CD4-positive, alpha-beta T cell treated with Interleukin-2 at 100 ng/mL for 4 hours (primary cell): ENCODE results near the gene LHX6.
A peak's percentile ranks its signal among the peaks of the same experiment; 100 is the strongest.

Experiments
- DNase-seq: peaks from one replicate; pipeline ENCODE4 v3.0.0-alpha.2; 2020; ENCODE audit warnings: low spot score

LHX6 gene

GRCh38 chr9:122190597-122191381, 38.0 kb downstream of the LHX6 start:
- DNase-seq, result no peak

GRCh38 chr9:122188369-122188768, 40.4 kb downstream of the LHX6 start:
- no peak for DNase-seq

GRCh38 chr9:122186777-122187470, 41.8 kb downstream of the LHX6 start:
- no peak for DNase-seq

GRCh38 chr9:122186301-122186700, 42.5 kb downstream of the LHX6 start:
- DNase-seq, result no peak

GRCh38 chr9:122184551-122184950, 44.2 kb downstream of the LHX6 start:
- no peak for DNase-seq

GRCh38 chr9:122183501-122183900, 45.3 kb downstream of the LHX6 start:
- no peak for DNase-seq

GRCh38 chr9:122180633-122181032, 48.1 kb downstream of the LHX6 start:
- DNase-seq, result no peak

- DNase-seq, result no peak
These were observed 49.1 kb downstream of the LHX6 start for GRCh38 chr9:122179690-122180074.

GRCh38 chr9:122179054-122179689, 49.6 kb downstream of the LHX6 start:
- DNase-seq, result no peak

GRCh38 chr9:122176916-122177315, 51.8 kb downstream of the LHX6 start:
- DNase-seq, result no peak

- DNase-seq, result no peak
These were observed 55.1 kb downstream of the LHX6 start for GRCh38 chr9:122173670-122174069.

- no peak for DNase-seq
These were observed 56.6 kb downstream of the LHX6 start for GRCh38 chr9:122172131-122172530.

- DNase-seq, result no peak
These were observed 60.4 kb downstream of the LHX6 start for GRCh38 chr9:122168356-122168755.

- no peak for DNase-seq
These were observed 64.5 kb downstream of the LHX6 start for GRCh38 chr9:122164286-122164685.

GRCh38 chr9:122162415-122162814, 66.3 kb downstream of the LHX6 start:
- DNase-seq, result no peak

- DNase-seq, result no peak
These were observed 68.9 kb downstream of the LHX6 start for GRCh38 chr9:122159925-122160246.

- DNase-seq, result peak; percentile 96
These were observed 69.5 kb downstream of the LHX6 start, which contains the start of the genes MORN5 and NDUFA8 for GRCh38 chr9:122159026-122159924. MORN5 (plus strand) TSS chr9:122159908; CDS start chr9:122159973, 65 bp downstream. NDUFA8 (minus strand) TSS chr9:122159779; CDS start chr9:122159677, 102 bp downstream.

- DNase-seq, result peak; percentile 16
These were observed 70.6 kb downstream of the LHX6 start for GRCh38 chr9:122158202-122158601.

- no peak for DNase-seq
These were observed 73.0 kb downstream of the LHX6 start for GRCh38 chr9:122155796-122156195.
